Measurements from ENCODE around the gene TUFT1.

The TUFT1 gene

GRCh38 chr1:151619489-151620093 is 79.5 kb downstream of the TUFT1 start:
- no peak for DNase-seq

- DNase-seq = no peak
Measured at GRCh38 chr1:151620286-151620685, 80.2 kb downstream of the TUFT1 start.

- no peak for DNase-seq
Measured at GRCh38 chr1:151621351-151621750, 81.2 kb downstream of the TUFT1 start.

- no peak for DNase-seq
Measured at GRCh38 chr1:151624783-151625182, 84.7 kb downstream of the TUFT1 start.

GRCh38 chr1:151626740-151627334 is 86.7 kb downstream of the TUFT1 start:
- DNase-seq = no peak

GRCh38 chr1:151629278-151629677 is 89.2 kb downstream of the TUFT1 start:
- DNase-seq = no peak
